ENCODE data around the gene RDH12.
A peak's percentile ranks its signal among the peaks of the same experiment; 100 is the strongest.
"Not testable (repeated sequence)": the region's sequence is repeated elsewhere in the genome, so short reads cannot be mapped to it uniquely, and the experiment has no call there.

The RDH12 gene

DNA sequence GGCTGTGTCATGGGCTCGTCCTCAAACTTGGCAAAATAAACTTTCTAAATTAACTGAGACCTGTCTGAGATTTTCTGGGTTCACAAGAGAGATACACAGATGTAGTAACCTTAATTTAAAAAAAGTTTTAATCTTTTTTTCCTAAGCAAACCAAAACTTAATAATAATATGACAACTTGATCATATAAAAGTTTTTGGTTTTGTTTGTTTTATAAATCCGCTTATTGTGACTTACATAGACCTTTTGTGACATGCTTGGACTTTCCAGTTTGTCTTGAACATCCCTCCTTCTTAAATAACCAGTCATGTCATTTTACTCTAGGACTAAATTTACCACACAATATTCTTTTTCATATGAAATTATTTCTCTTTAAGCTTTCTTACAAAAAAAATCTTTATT is 8.5 kb downstream of the RDH12 start:
- no CpG with 5 or more reads among the region's 2 CpGs for WGBS (ENCODE audit: insufficient coverage)
- H3K9me3 ChIP-seq (ENCODE audit: control extremely low read depth in 1 of 5, control insufficient read depth in 4 of 5, insufficient read depth in 2 of 5, low read depth in 1 of 5, low read length in 4 of 5), result peaks cover 3 to 4% (median 3%) of the 10 kb centered on the region in 5 experiments
- H3K27me3 ChIP-seq (replicated peaks in 2 of 5; ENCODE audit: control insufficient read depth in 4 of 5, insufficient read depth in 5 of 5, low read length in 4 of 5), result no peaks in the 10 kb centered on the region
- POLR2A ChIA-PET, result no interaction called here
- H3K27ac ChIP-seq (ENCODE audit: insufficient read depth in 1 of 2, low read depth in 1 of 2, low read length in 2 of 2, poor library complexity in 1 of 2, severe bottlenecking in 2 of 2), result no peak overlapping the region
- no peaks in the 10 kb centered on the region for H3K36me3 ChIP-seq (ENCODE audit: control insufficient read depth in 4 of 4, insufficient read depth in 4 of 4, low read length in 3 of 4)
- H3K4me3 ChIP-seq (ENCODE audit: control insufficient read depth in 1 of 7, extremely low read depth in 1 of 7, insufficient read depth in 4 of 7, low read depth in 2 of 7, low read length in 6 of 7), result no peak overlapping the region
- DNase-seq, result peak in 2 of 3 donors; percentile 10 to 12
- CTCF ChIA-PET, result interaction anchor here (0.6 to 2.1 kb wide), 3 partner anchors 12 to 1172 kb away, joined by 4 to 7 read pairs (median 4); no protein-coding TSS in a partner anchor
- no peaks in the 10 kb centered on the region for H3K4me1 ChIP-seq (ENCODE audit: control extremely low read depth in 1 of 4, control insufficient read depth in 4 of 4, insufficient read depth in 4 of 4, low read length in 3 of 4)

DNA sequence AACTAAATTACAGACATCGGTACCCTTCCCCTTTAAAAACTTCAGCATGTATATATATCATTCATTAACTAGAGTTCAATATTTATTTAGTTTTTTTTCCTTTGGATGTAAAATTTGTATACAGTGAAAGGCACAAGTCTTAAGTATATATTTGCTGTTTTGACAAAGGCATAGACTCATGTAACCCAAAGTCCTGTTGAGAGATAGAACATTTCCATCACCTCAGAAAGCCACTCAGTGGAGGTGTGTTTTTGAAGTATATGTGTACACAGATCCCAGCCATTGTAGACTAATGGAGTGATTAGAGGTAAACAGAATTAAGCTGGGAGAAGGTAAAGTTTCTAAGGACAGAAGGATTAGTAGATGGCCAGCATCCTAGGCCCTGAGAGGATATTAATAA is 15.4 kb downstream of the RDH12 start:
- CTCF ChIA-PET, result interaction anchor here (2.4 kb wide), 1 partner anchor 8 kb away, joined by 7 read pairs; no protein-coding TSS in a partner anchor
- DNase-seq, result no peak
- H3K27me3 ChIP-seq (replicated peaks in 2 of 5; ENCODE audit: control insufficient read depth in 4 of 5, insufficient read depth in 5 of 5, low read length in 4 of 5), result no peaks in the 10 kb centered on the region
- H3K4me1 ChIP-seq (ENCODE audit: control extremely low read depth in 1 of 4, control insufficient read depth in 4 of 4, insufficient read depth in 4 of 4, low read length in 3 of 4), result peaks cover 0 to 3% (median 0%) of the 10 kb centered on the region in 4 experiments
- H3K27ac ChIP-seq (ENCODE audit: insufficient read depth in 1 of 2, low read depth in 1 of 2, low read length in 2 of 2, poor library complexity in 1 of 2, severe bottlenecking in 2 of 2), result no peak overlapping the region
- POLR2A ChIA-PET, result no interaction called here
- no peak overlapping the region for H3K4me3 ChIP-seq (ENCODE audit: control insufficient read depth in 1 of 7, extremely low read depth in 1 of 7, insufficient read depth in 4 of 7, low read depth in 2 of 7, low read length in 6 of 7)
- H3K36me3 ChIP-seq (ENCODE audit: control insufficient read depth in 4 of 4, insufficient read depth in 4 of 4, low read length in 3 of 4), result no peaks in the 10 kb centered on the region
- no CpG with 5 or more reads among the region's 1 CpG for WGBS (ENCODE audit: insufficient coverage)
- H3K9me3 ChIP-seq (ENCODE audit: control extremely low read depth in 1 of 5, control insufficient read depth in 4 of 5, insufficient read depth in 2 of 5, low read depth in 1 of 5, low read length in 4 of 5), result no peaks in the 10 kb centered on the region

DNA sequence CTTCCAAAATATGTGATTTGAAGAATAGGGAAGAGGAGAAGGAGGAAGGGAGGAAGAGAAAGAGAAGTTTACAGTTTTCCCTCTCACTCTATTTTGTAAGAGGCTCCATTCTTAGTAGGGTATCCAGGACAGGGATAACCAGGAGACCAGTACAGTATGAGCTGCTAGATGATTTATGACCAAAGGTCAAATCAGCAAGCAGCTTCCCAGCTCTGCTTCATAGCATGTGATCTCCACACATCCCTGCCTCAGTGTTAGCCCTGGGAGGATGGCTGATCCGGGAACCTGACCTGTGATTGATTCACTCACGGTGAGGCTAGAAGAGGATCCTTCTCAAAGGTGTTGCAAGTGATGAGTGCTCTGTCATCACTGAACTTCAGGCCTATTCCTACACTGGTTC is 16.6 kb downstream of the RDH12 start:
- POLR2A ChIA-PET, result no interaction called here
- WGBS (ENCODE audit: insufficient coverage), result 81% methylated on average over 2 of the region's 2 CpGs
- H3K27me3 ChIP-seq (replicated peaks in 2 of 5; ENCODE audit: control insufficient read depth in 4 of 5, insufficient read depth in 5 of 5, low read length in 4 of 5), result no peaks in the 10 kb centered on the region
- no peak overlapping the region for H3K4me3 ChIP-seq (ENCODE audit: control insufficient read depth in 1 of 7, extremely low read depth in 1 of 7, insufficient read depth in 4 of 7, low read depth in 2 of 7, low read length in 6 of 7)
- CTCF ChIA-PET, result interaction anchor here (1.4 to 2.2 kb wide), 2 partner anchors 14 to 134 kb away, joined by 3 to 8 read pairs; no protein-coding TSS in a partner anchor
- H3K27ac ChIP-seq (ENCODE audit: insufficient read depth in 1 of 2, low read depth in 1 of 2, low read length in 2 of 2, poor library complexity in 1 of 2, severe bottlenecking in 2 of 2), result no peak overlapping the region
- DNase-seq, result no peak
- no peaks in the 10 kb centered on the region for H3K9me3 ChIP-seq (ENCODE audit: control extremely low read depth in 1 of 5, control insufficient read depth in 4 of 5, insufficient read depth in 2 of 5, low read depth in 1 of 5, low read length in 4 of 5)
- H3K4me1 ChIP-seq (ENCODE audit: control extremely low read depth in 1 of 4, control insufficient read depth in 4 of 4, insufficient read depth in 4 of 4, low read length in 3 of 4), result peaks cover 0 to 15% (median 10%) of the 10 kb centered on the region in 4 experiments
- H3K36me3 ChIP-seq (ENCODE audit: control insufficient read depth in 4 of 4, insufficient read depth in 4 of 4, low read length in 3 of 4), result no peaks in the 10 kb centered on the region

DNA sequence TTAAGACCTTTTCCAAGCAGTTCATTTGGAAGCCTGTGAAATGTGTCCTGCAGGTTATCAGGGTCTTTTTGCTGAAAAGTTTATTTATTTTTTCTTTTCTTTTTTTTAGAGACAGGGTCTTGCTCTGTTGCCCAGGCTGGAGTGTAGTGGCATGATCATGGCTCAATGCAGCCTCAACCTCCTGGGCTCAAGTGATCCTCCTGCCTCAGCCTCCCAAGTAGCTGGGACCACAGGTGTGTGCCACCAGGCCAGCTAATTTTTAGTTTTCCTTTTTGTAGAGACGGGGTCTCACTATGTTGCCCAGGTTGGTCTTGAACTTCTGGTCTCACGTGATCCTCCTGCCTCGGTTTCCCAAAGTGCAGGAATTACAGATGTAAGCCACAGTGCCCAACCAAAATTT is 17.7 kb downstream of the RDH12 start:
- H3K36me3 ChIP-seq (ENCODE audit: control insufficient read depth in 4 of 4, insufficient read depth in 4 of 4, low read length in 3 of 4); H3K27ac ChIP-seq (ENCODE audit: insufficient read depth in 1 of 2, low read depth in 1 of 2, low read length in 2 of 2, poor library complexity in 1 of 2, severe bottlenecking in 2 of 2); H3K4me3 ChIP-seq (ENCODE audit: control insufficient read depth in 1 of 7, extremely low read depth in 1 of 7, insufficient read depth in 4 of 7, low read depth in 2 of 7, low read length in 6 of 7); H3K27me3 ChIP-seq (replicated peaks in 2 of 5; ENCODE audit: control insufficient read depth in 4 of 5, insufficient read depth in 5 of 5, low read length in 4 of 5); DNase-seq; H3K9me3 ChIP-seq (ENCODE audit: control extremely low read depth in 1 of 5, control insufficient read depth in 4 of 5, insufficient read depth in 2 of 5, low read depth in 1 of 5, low read length in 4 of 5); POLR2A ChIA-PET: not testable (repeated sequence)
- peaks cover 0 to 15% (median 10%) of the 10 kb centered on the region in 4 experiments for H3K4me1 ChIP-seq (ENCODE audit: control extremely low read depth in 1 of 4, control insufficient read depth in 4 of 4, insufficient read depth in 4 of 4, low read length in 3 of 4)
- CTCF ChIA-PET, result interaction anchor here (2.2 kb wide), 1 partner anchor 15 kb away, joined by 8 read pairs; no protein-coding TSS in a partner anchor
- 100% methylated on average over 1 of the region's 3 CpGs for WGBS (ENCODE audit: insufficient coverage)

DNA sequence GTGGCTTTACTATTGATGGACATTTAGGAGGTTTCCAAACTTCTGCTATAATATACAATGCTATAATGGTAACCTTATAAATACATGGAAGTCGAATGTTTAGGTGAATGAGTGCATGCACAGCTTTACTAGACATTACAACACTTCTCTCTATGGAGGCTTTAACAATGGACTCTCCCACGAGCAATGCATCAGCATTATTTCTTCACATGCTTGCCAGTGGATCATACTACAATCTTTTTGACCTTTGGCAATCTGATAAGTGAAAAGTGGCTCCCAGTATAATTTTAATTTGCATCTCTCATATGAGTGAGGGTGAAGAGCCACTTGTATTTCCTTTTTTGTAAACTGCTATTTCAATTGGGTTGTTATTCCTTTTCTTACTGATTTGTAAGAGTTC is 18.2 kb downstream of the RDH12 start:
- Histone ChIP-seq H3K4me3 (ENCODE audit: control insufficient read depth in 1 of 7, extremely low read depth in 1 of 7, insufficient read depth in 4 of 7, low read depth in 2 of 7, low read length in 6 of 7) (no peak overlapping the region), H3K36me3 (ENCODE audit: control insufficient read depth in 4 of 4, insufficient read depth in 4 of 4, low read length in 3 of 4) (no peaks in the 10 kb centered on the region), H3K27me3 (replicated peaks in 2 of 5; ENCODE audit: control insufficient read depth in 4 of 5, insufficient read depth in 5 of 5, low read length in 4 of 5) (no peaks in the 10 kb centered on the region), H3K4me1 (ENCODE audit: control extremely low read depth in 1 of 4, control insufficient read depth in 4 of 4, insufficient read depth in 4 of 4, low read length in 3 of 4) (peaks cover 0 to 15% (median 10%) of the 10 kb centered on the region in 4 experiments), H3K27ac (ENCODE audit: insufficient read depth in 1 of 2, low read depth in 1 of 2, low read length in 2 of 2, poor library complexity in 1 of 2, severe bottlenecking in 2 of 2) (no peak overlapping the region), H3K9me3 (ENCODE audit: control extremely low read depth in 1 of 5, control insufficient read depth in 4 of 5, insufficient read depth in 2 of 5, low read depth in 1 of 5, low read length in 4 of 5) (peaks cover 0 to 5% (median 0%) of the 10 kb centered on the region in 5 experiments)
- no peak for DNase-seq
- WGBS (ENCODE audit: insufficient coverage), result 80% methylated on average over 1 of the region's 2 CpGs
- CTCF ChIA-PET, result interaction anchor here (1.0 kb wide), 1 partner anchor 15 kb away, joined by 3 read pairs; no protein-coding TSS in a partner anchor
- POLR2A ChIA-PET, result no interaction called here

DNA sequence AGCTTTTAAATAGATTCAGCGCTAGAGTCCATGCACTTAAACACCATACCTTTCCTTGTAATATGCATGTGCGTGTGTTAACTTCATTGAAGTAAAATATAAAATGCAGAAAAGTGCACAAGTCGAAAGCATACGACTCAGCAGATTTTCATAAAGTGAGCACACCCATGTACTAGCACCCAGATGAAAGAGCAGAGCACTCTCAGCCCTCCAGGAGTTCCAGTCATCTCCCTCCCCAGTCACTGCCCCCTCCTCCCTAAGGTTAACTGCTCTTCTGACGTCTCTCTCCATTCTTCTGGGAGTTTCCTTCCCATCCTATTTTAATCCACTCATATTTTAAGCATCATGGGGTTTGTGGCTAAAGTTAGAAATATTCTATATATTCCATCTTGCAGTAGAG is 20.2 kb downstream of the RDH12 start:
- H3K4me3 ChIP-seq (ENCODE audit: control insufficient read depth in 1 of 7, extremely low read depth in 1 of 7, insufficient read depth in 4 of 7, low read depth in 2 of 7, low read length in 6 of 7), result no peak overlapping the region
- peaks cover 0 to 5% (median 0%) of the 10 kb centered on the region in 5 experiments for H3K9me3 ChIP-seq (ENCODE audit: control extremely low read depth in 1 of 5, control insufficient read depth in 4 of 5, insufficient read depth in 2 of 5, low read depth in 1 of 5, low read length in 4 of 5)
- H3K27me3 ChIP-seq (replicated peaks in 2 of 5; ENCODE audit: control insufficient read depth in 4 of 5, insufficient read depth in 5 of 5, low read length in 4 of 5), result no peaks in the 10 kb centered on the region
- WGBS (ENCODE audit: insufficient coverage), result 84% methylated on average over 2 of the region's 5 CpGs
- no peaks in the 10 kb centered on the region for H3K36me3 ChIP-seq (ENCODE audit: control insufficient read depth in 4 of 4, insufficient read depth in 4 of 4, low read length in 3 of 4)
- CTCF ChIA-PET, result interaction anchor here (1.0 to 1.5 kb wide), 7 partner anchors 11 to 555 kb away, joined by 3 to 7 read pairs (median 3); no protein-coding TSS in a partner anchor
- DNase-seq, result peak in 2 of 3 donors; percentile 4 to 8
- POLR2A ChIA-PET, result no interaction called here
- H3K4me1 ChIP-seq (ENCODE audit: control extremely low read depth in 1 of 4, control insufficient read depth in 4 of 4, insufficient read depth in 4 of 4, low read length in 3 of 4), result peaks cover 0 to 15% (median 10%) of the 10 kb centered on the region in 4 experiments
- H3K27ac ChIP-seq (ENCODE audit: insufficient read depth in 1 of 2, low read depth in 1 of 2, low read length in 2 of 2, poor library complexity in 1 of 2, severe bottlenecking in 2 of 2), result no peak overlapping the region

DNA sequence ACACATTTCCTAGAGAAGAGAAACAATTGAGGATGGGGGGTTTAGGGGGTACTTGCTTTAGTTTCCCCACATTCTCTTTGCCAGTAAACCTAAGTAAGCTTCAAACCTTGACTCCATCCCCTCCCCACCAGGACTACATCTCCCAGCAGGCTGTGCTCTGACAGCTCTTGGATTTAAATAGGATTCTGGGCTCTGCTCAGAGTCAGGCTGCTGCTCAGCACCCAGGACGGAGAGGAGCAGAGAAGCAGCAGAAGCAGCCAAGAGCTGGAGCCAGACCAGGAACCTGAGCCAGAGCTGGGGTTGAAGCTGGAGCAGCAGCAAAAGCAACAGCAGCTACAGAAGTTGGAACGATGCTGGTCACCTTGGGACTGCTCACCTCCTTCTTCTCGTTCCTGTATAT is 20.6 kb downstream of the RDH12 start:
- 13% methylated on average over 3 of the region's 3 CpGs for WGBS (ENCODE audit: insufficient coverage)

More for the DNA sequence above, 20.6 kb downstream of the RDH12 start:
- CTCF ChIA-PET, result interaction anchor here (1.1 to 1.5 kb wide), 5 partner anchors 12 to 235 kb away, joined by 3 to 7 read pairs (median 4); no protein-coding TSS in a partner anchor
- DNase-seq, result peak in 2 of 3 donors; percentile 32 to 47
- no peaks in the 10 kb centered on the region for H3K36me3 ChIP-seq (ENCODE audit: control insufficient read depth in 4 of 4, insufficient read depth in 4 of 4, low read length in 3 of 4)
- POLR2A ChIA-PET, result no interaction called here
- peak overlapping the region in 3 of 7 experiments; percentile 24 to 58 (median 50) for H3K4me3 ChIP-seq (ENCODE audit: control insufficient read depth in 1 of 7, extremely low read depth in 1 of 7, insufficient read depth in 4 of 7, low read depth in 2 of 7, low read length in 6 of 7)
- H3K4me1 ChIP-seq (ENCODE audit: control extremely low read depth in 1 of 4, control insufficient read depth in 4 of 4, insufficient read depth in 4 of 4, low read length in 3 of 4), result peaks cover 0 to 15% (median 10%) of the 10 kb centered on the region in 4 experiments
- H3K9me3 ChIP-seq (ENCODE audit: control extremely low read depth in 1 of 5, control insufficient read depth in 4 of 5, insufficient read depth in 2 of 5, low read depth in 1 of 5, low read length in 4 of 5), result peaks cover 0 to 5% (median 0%) of the 10 kb centered on the region in 5 experiments
- no peak overlapping the region for H3K27ac ChIP-seq (ENCODE audit: insufficient read depth in 1 of 2, low read depth in 1 of 2, low read length in 2 of 2, poor library complexity in 1 of 2, severe bottlenecking in 2 of 2)
- no peaks in the 10 kb centered on the region for H3K27me3 ChIP-seq (replicated peaks in 2 of 5; ENCODE audit: control insufficient read depth in 4 of 5, insufficient read depth in 5 of 5, low read length in 4 of 5)
